Suprapubic skin (tissue), 4 donors: ENCODE results near the gene ALOX15B. TPM values are rescaled to one million over a fixed set of nuclear protein-coding genes. Genes with fewer than 3 reads are reported as not detected.

Experiments
- DNase-seq, 2 donors: peaks; one replicate each; pipeline ENCODE4 v3.0.0-alpha.2; 2019; ENCODE audit warnings: low spot score in 2 of 2
- H3K27ac ChIP-seq: fragments of 200-600 bp; sonication (generic); one replicate; pipeline ENCODE4 v1.5.1; 2019
- H3K27me3 ChIP-seq: fragments of 200-600 bp; sonication (generic); one replicate; pipeline ENCODE4 v1.5.1; 2019
- H3K36me3 ChIP-seq: fragments of 200-600 bp; sonication (generic); one replicate; pipeline ENCODE4 v1.5.1; 2019
- H3K4me1 ChIP-seq: fragments of 200-600 bp; sonication (generic); one replicate; pipeline ENCODE4 v1.5.1; 2019
- H3K4me3 ChIP-seq: fragments of 200-600 bp; sonication (generic); one replicate; pipeline ENCODE4 v1.5.1; 2019; ENCODE audit warnings: mild to moderate bottlenecking
- H3K9me3 ChIP-seq: fragments of 200-600 bp; sonication (generic); one replicate; pipeline ENCODE4 v1.5.1; 2019
- EP300 ChIP-seq: sonication (generic); formaldehyde crosslinking; IDR thresholded peaks from one replicate; pipeline ENCODE4 v1.6.1; 2017; ENCODE audit warnings: antibody characterized with exemption
- POLR2A ChIP-seq, 2 donors: fragments of 450-650 bp; IDR thresholded peaks; one replicate each; pipeline ENCODE4 v1.6.1; 2017; ENCODE audit warnings: antibody characterized with exemption in 2 of 2, mild to moderate bottlenecking in 2 of 2, moderate library complexity in 2 of 2
- POLR2AphosphoS5 ChIP-seq, 3 donors: sonication (generic); formaldehyde crosslinking; IDR thresholded peaks; one replicate each; pipeline ENCODE4 v1.6.1; 2017; ENCODE audit warnings: antibody characterized with exemption in 3 of 3
- WGBS: methylation state at CpG from one replicate; pipeline ENCODE4 v1.1.5; 2018; 5-methylcytosine and 5-hydroxymethylcytosine counted together
- total RNA-seq, 4 donors: library from RNA; depleted of rRNA; stranded (reverse); fragments of >200 nt; gene quantifications; one replicate each; pipeline ENCODE4 v1.1.0, GENCODE V29; 2016
- TF ChIP-seq, protein P1 (sequence below), 2 donors: fragments of 200-600 bp in 1 of 2; fragments of 450-650 bp in 1 of 2; sonication (generic) in 1 of 2; IDR thresholded peaks; one replicate each; pipeline ENCODE4 v1.5.1; 2016 to 2019; ENCODE audit warnings: antibody characterized with exemption in 2 of 2, mild to moderate bottlenecking in 1 of 2, moderate library complexity in 1 of 2

The ALOX15B gene
- total RNA-seq, 4 donors from 2014 or later = 44.8 to 156 (median 78.1) TPM

DNA sequence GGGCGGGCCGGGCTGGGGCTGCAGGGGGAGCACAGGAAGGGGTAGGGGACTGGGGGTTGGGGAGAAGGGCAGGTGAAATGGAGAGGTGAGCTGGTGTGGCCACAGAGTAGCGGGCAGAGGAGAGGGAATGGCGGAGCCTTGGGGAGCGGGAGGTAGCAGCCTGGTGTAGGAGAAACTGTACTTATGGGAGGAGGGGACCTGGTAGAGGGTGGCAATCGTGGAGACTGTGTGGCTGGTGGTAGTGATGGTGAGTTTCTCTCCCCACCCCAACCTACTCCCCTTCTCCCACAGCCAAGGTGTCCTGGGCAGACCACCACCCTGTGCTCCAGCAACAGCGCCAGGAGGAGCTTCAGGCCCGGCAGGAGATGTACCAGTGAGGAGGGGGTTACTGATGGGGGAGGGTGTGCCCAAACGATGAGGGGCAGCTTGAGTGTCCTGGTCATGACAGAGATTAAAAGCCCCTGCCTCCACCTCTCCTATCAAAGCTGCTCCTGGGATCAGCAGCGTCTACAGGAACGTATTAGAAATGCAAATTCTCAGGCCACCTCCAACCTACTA, 831 bp downstream of the ALOX15B start:
- TF ChIP-seq POLR2A (IDR thresholded peaks at IDR 0.05) = no peak
- TF ChIP-seq, protein P1, sequence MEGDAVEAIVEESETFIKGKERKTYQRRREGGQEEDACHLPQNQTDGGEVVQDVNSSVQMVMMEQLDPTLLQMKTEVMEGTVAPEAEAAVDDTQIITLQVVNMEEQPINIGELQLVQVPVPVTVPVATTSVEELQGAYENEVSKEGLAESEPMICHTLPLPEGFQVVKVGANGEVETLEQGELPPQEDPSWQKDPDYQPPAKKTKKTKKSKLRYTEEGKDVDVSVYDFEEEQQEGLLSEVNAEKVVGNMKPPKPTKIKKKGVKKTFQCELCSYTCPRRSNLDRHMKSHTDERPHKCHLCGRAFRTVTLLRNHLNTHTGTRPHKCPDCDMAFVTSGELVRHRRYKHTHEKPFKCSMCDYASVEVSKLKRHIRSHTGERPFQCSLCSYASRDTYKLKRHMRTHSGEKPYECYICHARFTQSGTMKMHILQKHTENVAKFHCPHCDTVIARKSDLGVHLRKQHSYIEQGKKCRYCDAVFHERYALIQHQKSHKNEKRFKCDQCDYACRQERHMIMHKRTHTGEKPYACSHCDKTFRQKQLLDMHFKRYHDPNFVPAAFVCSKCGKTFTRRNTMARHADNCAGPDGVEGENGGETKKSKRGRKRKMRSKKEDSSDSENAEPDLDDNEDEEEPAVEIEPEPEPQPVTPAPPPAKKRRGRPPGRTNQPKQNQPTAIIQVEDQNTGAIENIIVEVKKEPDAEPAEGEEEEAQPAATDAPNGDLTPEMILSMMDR (IDR thresholded peaks at IDR 0.05) = no peak
- no peak for TF ChIP-seq EP300
- TF ChIP-seq POLR2AphosphoS5 (IDR thresholded peaks at IDR 0.05) = no peak
- H3K4me3 ChIP-seq = peak overlapping the region; percentile 38
- WGBS = 48% methylated on average over 10 of the region's 11 CpGs
- H3K9me3 ChIP-seq = no peaks in the 10 kb centered on the region
- DNase-seq = no peak
- H3K27ac ChIP-seq = no peak overlapping the region
- no peaks in the 10 kb centered on the region for H3K36me3 ChIP-seq
- H3K4me1 ChIP-seq = peaks cover 37% of the 10 kb centered on the region
- H3K27me3 ChIP-seq = peaks cover 27% of the 10 kb centered on the region

DNA sequence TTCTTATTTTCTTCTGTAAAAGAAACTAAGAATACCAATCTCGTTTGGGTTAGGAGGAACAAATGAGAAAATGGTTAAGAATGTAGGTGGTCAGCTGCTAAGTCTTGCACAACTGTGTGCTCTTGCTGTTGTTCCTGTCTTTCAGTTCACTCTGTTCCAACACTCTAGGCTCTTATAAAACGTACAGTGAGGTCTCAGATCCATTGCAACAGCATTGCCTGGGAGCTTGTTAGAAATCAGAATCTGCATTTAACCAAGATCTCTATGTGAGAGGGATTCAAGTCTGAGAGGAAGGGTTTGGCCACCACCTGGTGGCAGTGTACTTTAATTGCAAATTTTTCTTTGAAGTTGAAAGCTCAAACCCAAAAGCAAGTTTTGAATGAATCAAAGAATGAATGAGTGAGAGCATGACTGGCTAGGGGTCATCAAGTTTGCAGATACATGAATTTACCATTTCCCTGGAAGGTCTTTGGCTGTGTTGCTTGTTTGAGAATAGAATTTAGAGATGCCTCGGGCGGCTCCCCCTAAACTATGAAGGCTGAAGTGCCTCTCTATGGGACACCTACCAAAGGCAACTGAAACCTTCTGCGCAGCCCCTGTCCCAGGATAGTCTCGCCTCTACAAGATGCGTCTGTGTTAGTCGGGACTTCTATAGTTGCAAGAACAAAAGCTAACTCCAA, 2.5 kb downstream of the ALOX15B start:
- no peaks in the 10 kb centered on the region for H3K36me3 ChIP-seq
- H3K9me3 ChIP-seq = no peaks in the 10 kb centered on the region
- peaks cover 37% of the 10 kb centered on the region for H3K4me1 ChIP-seq
- TF ChIP-seq POLR2AphosphoS5 (IDR thresholded peaks at IDR 0.05) = no peak
- TF ChIP-seq, protein P1 (IDR thresholded peaks at IDR 0.05) = peak; percentile 47 to 61
- H3K27ac ChIP-seq = peak overlapping the region; percentile 61
- peak in 1 of 2 donors; percentile 68 for DNase-seq
- no peak overlapping the region for H3K4me3 ChIP-seq
- WGBS = 53% methylated on average over 7 of the region's 8 CpGs
- H3K27me3 ChIP-seq = peaks cover 30% of the 10 kb centered on the region

DNA sequence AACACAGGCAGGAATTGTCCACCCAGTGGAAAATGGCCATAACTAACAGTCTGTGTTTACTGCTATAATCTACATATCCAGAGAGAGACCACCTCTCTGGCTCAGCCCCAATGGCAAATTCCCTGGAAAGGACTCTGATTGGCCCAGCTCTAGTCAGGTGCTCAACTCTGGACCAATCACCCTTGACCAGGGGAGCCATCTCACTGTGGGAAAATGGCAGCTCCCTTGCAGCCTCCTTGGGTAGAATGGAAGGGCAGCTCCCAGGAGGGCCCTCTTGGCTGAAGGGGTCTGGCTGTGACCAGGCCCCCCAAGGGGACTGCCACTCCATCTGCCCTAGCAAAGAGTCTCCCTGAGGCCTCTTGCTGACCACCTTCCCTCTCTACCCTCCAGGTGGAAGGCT, 3.1 kb downstream of the ALOX15B start:
- Histone ChIP-seq H3K27me3 (peaks cover 32% of the 10 kb centered on the region), H3K4me3 (no peak overlapping the region), H3K36me3 (no peaks in the 10 kb centered on the region), H3K9me3 (no peaks in the 10 kb centered on the region), H3K4me1 (peaks cover 37% of the 10 kb centered on the region), H3K27ac (no peak overlapping the region)
- TF ChIP-seq, protein P1 (IDR thresholded peaks at IDR 0.05) = no peak
- TF ChIP-seq POLR2A (IDR thresholded peaks at IDR 0.05) = no peak
- no peak for TF ChIP-seq POLR2AphosphoS5 (IDR thresholded peaks at IDR 0.05)
- no peak for TF ChIP-seq EP300
- peak in 1 of 2 donors; percentile 24 for DNase-seq

DNA sequence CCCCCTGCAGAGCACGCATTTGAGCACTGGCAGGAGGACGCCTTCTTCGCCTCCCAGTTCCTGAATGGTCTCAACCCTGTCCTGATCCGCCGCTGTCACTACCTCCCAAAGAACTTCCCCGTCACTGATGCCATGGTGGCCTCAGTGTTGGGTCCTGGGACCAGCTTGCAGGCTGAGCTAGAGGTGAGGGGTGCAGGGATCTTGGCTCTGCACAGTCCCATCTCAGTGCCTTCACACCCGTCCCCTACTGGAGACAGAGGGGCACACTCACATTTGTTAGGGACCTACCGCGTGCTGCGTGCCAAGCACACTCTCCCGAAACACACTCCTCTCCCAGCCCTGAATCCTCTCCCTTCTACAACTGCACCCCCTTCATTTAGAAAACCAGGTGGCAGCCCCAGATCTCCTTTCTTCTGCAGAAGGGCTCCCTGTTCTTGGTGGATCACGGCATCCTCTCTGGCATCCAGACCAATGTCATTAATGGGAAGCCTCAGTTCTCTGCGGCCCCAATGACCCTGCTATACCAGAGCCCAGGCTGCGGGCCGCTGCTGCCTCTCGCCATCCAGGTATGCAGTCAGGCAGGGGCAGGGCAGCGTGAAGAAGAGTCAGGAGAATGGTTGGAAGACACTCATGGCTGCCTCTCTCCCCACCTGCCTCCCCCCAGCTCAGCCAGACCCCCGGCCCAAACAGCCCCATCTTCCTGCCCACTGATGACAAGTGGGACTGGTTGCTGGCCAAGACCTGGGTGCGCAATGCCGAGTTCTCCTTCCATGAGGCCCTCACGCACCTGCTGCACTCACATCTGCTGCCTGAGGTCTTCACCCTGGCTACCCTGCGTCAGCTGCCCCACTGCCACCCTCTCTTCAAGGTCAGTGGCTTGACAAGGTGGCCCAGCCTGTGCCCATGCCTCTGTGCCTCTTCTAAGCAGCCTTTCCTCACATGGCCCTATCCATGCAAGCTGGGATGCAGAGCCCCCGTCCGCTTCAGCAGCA, 6.3 kb downstream of the ALOX15B start:
- no peak overlapping the region for H3K27ac ChIP-seq
- H3K4me1 ChIP-seq = peaks cover 20% of the 10 kb centered on the region
- 78% methylated on average over 16 of the region's 24 CpGs for WGBS
- TF ChIP-seq POLR2A (IDR thresholded peaks at IDR 0.05) (no peak), EP300 (no peak), POLR2AphosphoS5 (IDR thresholded peaks at IDR 0.05) (no peak)
- TF ChIP-seq, protein P1 (IDR thresholded peaks at IDR 0.05) = no peak
- H3K27me3 ChIP-seq = peaks cover 14% of the 10 kb centered on the region
- no peaks in the 10 kb centered on the region for H3K9me3 ChIP-seq
- peak in 1 of 2 donors; percentile 69 for DNase-seq
- H3K4me3 ChIP-seq = no peak overlapping the region
- H3K36me3 ChIP-seq = no peaks in the 10 kb centered on the region
